Erythroblast (primary cell): ENCODE data around the gene DAP.

ENCODE experiments used
- GATA1 ChIP-seq: IDR thresholded peaks from 2 replicates; pipeline ENCODE4 v1.6.1; 2011; ENCODE audit warnings: low read depth, mild to moderate bottlenecking, control low read depth, low read length, moderate library complexity
- POLR2A ChIP-seq: IDR thresholded peaks from 2 replicates; pipeline ENCODE4 v1.6.1; 2011; ENCODE audit warnings: mild to moderate bottlenecking, low read length

- no peak for TF ChIP-seq POLR2A
- no peak for TF ChIP-seq GATA1
Measured at GRCh38 chr5:10632110-10632761, 128.8 kb downstream of the DAP start.
